Brain microvascular endothelial cell (primary cell): ENCODE results near the gene INCENP.

Source experiments
- DNase-seq: peaks from one replicate; pipeline ENCODE4 v3.0.0-alpha.2; 2020
- H3K27ac ChIP-seq: fragments of 250-450 bp; sonication (Bioruptor Pico); 2 replicates; pipeline ENCODE4 v1.5.1; 2020; ENCODE audit warnings: mild to moderate bottlenecking, moderate library complexity
- H3K27me3 ChIP-seq: fragments of 250-450 bp; sonication (Bioruptor Pico); replicated peaks from 2 replicates; pipeline ENCODE4 v1.5.1; 2020; ENCODE audit warnings: mild to moderate bottlenecking
- H3K36me3 ChIP-seq: fragments of 250-450 bp; sonication (Bioruptor Pico); replicated peaks from 2 replicates; pipeline ENCODE4 v1.5.1; 2020; ENCODE audit warnings: mild to moderate bottlenecking
- H3K4me3 ChIP-seq: 2 replicates; pipeline ENCODE4 v1.5.1; 2011; ENCODE audit warnings: low read depth, mild to moderate bottlenecking, control low read depth, low read length, moderate library complexity
- CTCF ChIP-seq: IDR thresholded peaks from 2 replicates; pipeline ENCODE4 v1.5.1; 2011; ENCODE audit warnings: low read depth, mild to moderate bottlenecking, moderate library complexity, low read length, control low read depth, inconsistent platforms; ENCODE audit errors: missing control alignments
- in situ Hi-C: cut with HindIII; loops from 2 replicates; pipeline ENCODE4 v1.10.0; 2017; ENCODE audit warnings: low sequenced_read_pairs, low pct_ligation_motif_present

Gene INCENP

GRCh38 chr11:62144641-62145255, 20.9 kb downstream of the INCENP start:
- DNase-seq = no peak
- in situ Hi-C loops = no loop called here
- Histone ChIP-seq H3K4me3 (no peak overlapping the region), H3K27ac (no peak overlapping the region), H3K27me3 (no peaks in the 10 kb centered on the region), H3K36me3 (peaks cover 26% of the 10 kb centered on the region)
- TF ChIP-seq CTCF = no peak

- peaks cover 27% of the 10 kb centered on the region for H3K36me3 ChIP-seq
These were observed 21.6 kb downstream of the INCENP start for GRCh38 chr11:62145261-62145871.

GRCh38 chr11:62146476-62147200, 22.8 kb downstream of the INCENP start:
- DNase-seq = no peak
- in situ Hi-C loops = no loop called here
- no peak for TF ChIP-seq CTCF
- no peaks in the 10 kb centered on the region for H3K27me3 ChIP-seq
- H3K27ac ChIP-seq = no peak overlapping the region
- no peak overlapping the region for H3K4me3 ChIP-seq
- peaks cover 30% of the 10 kb centered on the region for H3K36me3 ChIP-seq

More at GRCh38 chr11:62145261-62145871, 21.6 kb downstream of the INCENP start:
- no peak overlapping the region for H3K4me3 ChIP-seq
- TF ChIP-seq CTCF = no peak
- no peak overlapping the region for H3K27ac ChIP-seq
- no peak for DNase-seq
- H3K27me3 ChIP-seq = no peaks in the 10 kb centered on the region
- in situ Hi-C loops = no loop called here

- no peaks in the 10 kb centered on the region for H3K27me3 ChIP-seq
- in situ Hi-C loops = no loop called here
- peak; percentile 17 for TF ChIP-seq CTCF
- H3K4me3 ChIP-seq = no peak overlapping the region
- DNase-seq = no peak
- H3K36me3 ChIP-seq = peaks cover 34% of the 10 kb centered on the region
- no peak overlapping the region for H3K27ac ChIP-seq
These were observed 23.7 kb downstream of the INCENP start for GRCh38 chr11:62147545-62147944.

- Histone ChIP-seq H3K27me3 (no peaks in the 10 kb centered on the region), H3K4me3 (no peak overlapping the region), H3K27ac (no peak overlapping the region), H3K36me3 (peaks cover 34% of the 10 kb centered on the region)
- no peak for TF ChIP-seq CTCF
- in situ Hi-C loops = no loop called here
- DNase-seq = no peak
These were observed 24.6 kb downstream of the INCENP start for GRCh38 chr11:62148271-62148980.
